BLaER1 (cell line): ENCODE results near the gene MAP1B.

Experiments used
- H3K27ac ChIP-seq: shearing (Covaris generic); formaldehyde crosslinking; 2 replicates; pipeline ENCODE4 v1.8.1; 2022
- H3K27me3 ChIP-seq: shearing (Covaris generic); formaldehyde crosslinking; 2 replicates; pipeline ENCODE4 v1.8.1; 2022
- H3K36me3 ChIP-seq: shearing (Covaris generic); formaldehyde crosslinking; 2 replicates; pipeline ENCODE4 v1.8.1; 2022
- H3K4me1 ChIP-seq: shearing (Covaris generic); formaldehyde crosslinking; 2 replicates; pipeline ENCODE4 v1.8.1; 2022
- H3K4me2 ChIP-seq: shearing (Covaris generic); formaldehyde crosslinking; 2 replicates; pipeline ENCODE4 v1.8.1; 2022
- H3K4me3 ChIP-seq: shearing (Covaris generic); formaldehyde crosslinking; 2 replicates; pipeline ENCODE4 v1.8.1; 2022
- H3K9ac ChIP-seq: shearing (Covaris generic); formaldehyde crosslinking; 2 replicates; pipeline ENCODE4 v1.8.1; 2022
- H3K9me3 ChIP-seq: shearing (Covaris generic); formaldehyde crosslinking; 2 replicates; pipeline ENCODE4 v1.8.1; 2022
- H4K20me1 ChIP-seq: shearing (Covaris generic); formaldehyde crosslinking; 2 replicates; pipeline ENCODE4 v1.8.1; 2022
- Cebpa-rat ChIP-seq: shearing (Covaris generic); IDR thresholded peaks from 2 replicates; pipeline ENCODE4 v1.8.1; 2022

The MAP1B gene

GRCh38 chr5:72093824-72094223, 13.5 kb upstream of the MAP1B start:
- TF ChIP-seq Cebpa-rat: no peak
- no peaks in the 10 kb centered on the region for H3K36me3 ChIP-seq
- no peaks in the 10 kb centered on the region; the same call in 1 of the 2 replicates for H3K27me3 ChIP-seq
- no peaks in the 10 kb centered on the region for H4K20me1 ChIP-seq
- no peaks in the 10 kb centered on the region for H3K4me1 ChIP-seq
- no peak overlapping the region for H3K4me2 ChIP-seq
- H3K4me3 ChIP-seq: no peak overlapping the region
- no peak overlapping the region for H3K9ac ChIP-seq
- H3K9me3 ChIP-seq: no peaks in the 10 kb centered on the region
- H3K27ac ChIP-seq: no peak overlapping the region

- no peak overlapping the region for H3K27ac ChIP-seq
- no peak overlapping the region for H3K4me2 ChIP-seq
- no peaks in the 10 kb centered on the region for H3K9me3 ChIP-seq
- no peaks in the 10 kb centered on the region for H3K4me1 ChIP-seq
- no peaks in the 10 kb centered on the region; the same call in 1 of the 2 replicates for H3K27me3 ChIP-seq
- no peak overlapping the region for H3K4me3 ChIP-seq
- H3K9ac ChIP-seq: no peak overlapping the region
- TF ChIP-seq Cebpa-rat: no peak
- no peaks in the 10 kb centered on the region for H4K20me1 ChIP-seq
- no peaks in the 10 kb centered on the region for H3K36me3 ChIP-seq
Observed at GRCh38 chr5:72096602-72097188, 10.6 kb upstream of the MAP1B start.

DNA sequence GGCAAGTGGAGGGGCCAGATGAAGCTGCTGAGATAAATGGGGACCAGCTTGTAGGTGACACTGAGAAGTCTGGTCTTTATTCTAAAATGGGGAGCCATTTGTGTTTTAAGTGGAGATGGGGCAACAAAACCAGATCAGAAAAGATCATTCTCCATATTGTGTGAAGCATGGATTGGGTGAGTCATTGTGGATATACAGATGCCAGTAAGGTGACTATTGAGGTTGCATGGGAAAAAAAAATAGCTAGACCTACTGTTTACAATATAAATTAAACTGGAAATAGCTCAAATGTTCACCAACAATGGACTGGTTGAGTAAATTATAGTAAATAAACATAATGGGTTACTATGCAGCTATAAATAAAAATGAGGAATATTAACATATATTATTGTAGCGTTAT, 5.4 kb upstream of the MAP1B start:
- no peak overlapping the region for H3K9ac ChIP-seq
- H3K36me3 ChIP-seq: no peaks in the 10 kb centered on the region
- H3K4me1 ChIP-seq: 0 out of 2 replicates have a peak, but pooled peaks cover 3% of the 10 kb centered on the region
- no peaks in the 10 kb centered on the region for H4K20me1 ChIP-seq
- H3K27ac ChIP-seq: no peak overlapping the region
- no peaks in the 10 kb centered on the region for H3K9me3 ChIP-seq
- H3K4me2 ChIP-seq: no peak overlapping the region
- no peak for TF ChIP-seq Cebpa-rat
- H3K4me3 ChIP-seq: no peak overlapping the region
- H3K27me3 ChIP-seq: no peaks in the 10 kb centered on the region

DNA sequence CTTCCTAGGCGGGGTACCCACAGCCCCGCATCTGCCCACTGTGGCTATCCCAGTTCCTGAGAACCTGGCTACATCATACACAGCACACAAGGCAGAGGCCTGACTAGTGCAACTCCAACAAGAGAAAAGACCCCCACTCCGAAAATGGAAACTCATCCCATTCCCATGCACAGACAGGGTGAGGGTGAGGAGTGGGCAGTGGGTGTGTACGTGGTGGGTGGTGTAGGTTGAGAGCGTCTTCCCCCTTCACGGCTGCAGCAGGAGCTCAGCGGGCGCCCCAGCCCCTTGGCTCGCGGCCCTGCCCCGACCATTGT, 501 bp upstream of the MAP1B start:
- Histone ChIP-seq H3K36me3 (no peaks in the 10 kb centered on the region), H3K4me1 (peaks cover 27% of the 10 kb centered on the region), H3K27me3 (no peaks in the 10 kb centered on the region), H4K20me1 (no peaks in the 10 kb centered on the region), H3K4me2 (peak overlapping the region; percentile 90), H3K27ac (peak overlapping the region; percentile 88; the same call in 1 of the 2 replicates), H3K9me3 (no peaks in the 10 kb centered on the region), H3K4me3 (peak overlapping the region; percentile 95), H3K9ac (peak overlapping the region; percentile 86)
- TF ChIP-seq Cebpa-rat: no peak

- no peaks in the 10 kb centered on the region for H3K36me3 ChIP-seq
- H3K4me1 ChIP-seq: peaks cover 27% of the 10 kb centered on the region
- H3K4me3 ChIP-seq: peak overlapping the region; percentile 95
- H3K9ac ChIP-seq: peak overlapping the region; percentile 86
- no peaks in the 10 kb centered on the region; the same call in 1 of the 2 replicates for H4K20me1 ChIP-seq
- peak overlapping the region; percentile 90 for H3K4me2 ChIP-seq
- H3K27ac ChIP-seq: peak overlapping the region; percentile 88
- no peaks in the 10 kb centered on the region for H3K9me3 ChIP-seq
- 0 out of 2 replicates have a peak, but pooled peaks have one; percentile 48 for TF ChIP-seq Cebpa-rat
- no peaks in the 10 kb centered on the region for H3K27me3 ChIP-seq
Observed at GRCh38 chr5:72107901-72108201, 576 bp downstream of the MAP1B start.

DNA sequence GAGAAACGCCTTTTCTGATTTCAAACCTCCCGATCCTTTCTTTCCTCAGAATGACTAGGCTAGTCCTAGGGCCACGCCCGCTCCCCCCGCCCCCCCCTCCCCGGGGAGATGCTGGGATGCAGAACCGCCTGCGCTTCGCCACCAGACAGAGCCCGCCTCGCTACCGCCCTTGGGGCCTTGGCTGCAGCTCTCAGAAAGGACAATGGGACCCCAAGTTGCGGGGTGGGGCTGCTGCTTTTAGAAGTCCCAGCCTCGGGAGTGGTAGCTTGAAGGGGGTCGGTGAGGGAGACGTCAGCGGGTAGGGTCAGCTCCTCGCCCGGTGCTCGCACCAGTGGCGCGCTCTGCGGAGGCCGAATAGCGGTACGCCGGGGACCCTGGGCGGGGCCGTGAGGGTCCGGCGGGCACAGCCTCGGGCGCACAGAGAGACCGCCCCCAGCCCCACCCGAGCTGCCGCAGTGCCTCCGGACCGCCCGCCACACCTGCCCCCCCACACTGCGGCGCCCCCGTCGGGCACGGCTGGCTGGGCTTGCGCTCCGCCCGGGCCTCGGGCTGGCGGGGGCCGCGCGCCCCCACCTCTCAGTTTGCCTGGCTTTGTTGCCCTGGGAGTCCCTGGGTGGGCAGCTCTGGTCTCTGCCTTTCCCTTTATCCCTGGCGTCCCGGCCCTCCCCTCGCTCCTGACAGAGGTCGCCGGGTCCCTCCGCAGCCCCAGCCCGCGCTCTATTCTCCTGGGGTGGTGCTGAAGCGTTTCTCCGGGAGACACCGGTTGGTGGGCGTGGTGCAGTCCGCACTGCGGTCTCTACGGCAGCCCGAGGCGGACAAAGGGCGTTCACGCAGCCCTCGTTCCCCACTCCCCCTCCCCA, 1.2 kb downstream of the MAP1B start:
- TF ChIP-seq Cebpa-rat: no peak
- peak overlapping the region; percentile 86 for H3K9ac ChIP-seq
- H3K4me1 ChIP-seq: peaks cover 27% of the 10 kb centered on the region
- H3K27me3 ChIP-seq: no peaks in the 10 kb centered on the region
- peak overlapping the region; percentile 88 for H3K27ac ChIP-seq
- H4K20me1 ChIP-seq: no peaks in the 10 kb centered on the region; the same call in 1 of the 2 replicates
- H3K36me3 ChIP-seq: no peaks in the 10 kb centered on the region
- H3K9me3 ChIP-seq: no peaks in the 10 kb centered on the region
- peak overlapping the region; percentile 95 for H3K4me3 ChIP-seq
- peak overlapping the region; percentile 90 for H3K4me2 ChIP-seq

- Histone ChIP-seq H4K20me1 (no peaks in the 10 kb centered on the region; the same call in 1 of the 2 replicates), H3K36me3 (no peaks in the 10 kb centered on the region), H3K9ac (peak overlapping the region; percentile 86), H3K4me2 (peak overlapping the region; percentile 90), H3K4me3 (peak overlapping the region; percentile 95), H3K9me3 (no peaks in the 10 kb centered on the region), H3K27me3 (no peaks in the 10 kb centered on the region), H3K4me1 (peaks cover 27% of the 10 kb centered on the region), H3K27ac (peak overlapping the region; percentile 88)
- no peak for TF ChIP-seq Cebpa-rat
Observed at GRCh38 chr5:72109062-72109411, 1.8 kb downstream of the MAP1B start.

DNA sequence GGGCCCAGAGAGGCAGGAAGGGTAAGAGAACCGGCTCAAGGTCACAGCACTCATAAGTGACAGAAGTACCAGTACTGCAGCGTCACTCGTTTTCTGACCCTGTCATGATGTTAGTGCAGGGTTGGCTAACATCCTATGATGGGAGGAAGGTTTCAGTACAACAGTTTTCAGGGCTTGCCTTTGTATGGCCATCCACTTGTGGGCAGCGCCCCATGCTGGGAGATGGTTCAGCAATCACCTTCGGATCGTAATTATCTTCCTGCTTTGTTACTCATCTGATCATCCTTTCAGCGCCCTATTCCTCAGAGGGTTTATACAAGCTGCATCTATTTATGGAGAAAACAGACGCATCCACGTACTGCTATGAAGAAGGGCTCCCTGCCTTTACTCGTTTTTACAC, 2.4 kb downstream of the MAP1B start:
- Histone ChIP-seq H4K20me1 (no peaks in the 10 kb centered on the region; the same call in 1 of the 2 replicates), H3K4me2 (peak overlapping the region; percentile 90), H3K27me3 (no peaks in the 10 kb centered on the region), H3K4me3 (peak overlapping the region; percentile 95), H3K9me3 (no peaks in the 10 kb centered on the region), H3K9ac (peak overlapping the region; percentile 86), H3K4me1 (peaks cover 27% of the 10 kb centered on the region), H3K36me3 (peaks cover 2% of the 10 kb centered on the region; the same call in 1 of the 2 replicates), H3K27ac (no peak overlapping the region)
- no peak for TF ChIP-seq Cebpa-rat

DNA sequence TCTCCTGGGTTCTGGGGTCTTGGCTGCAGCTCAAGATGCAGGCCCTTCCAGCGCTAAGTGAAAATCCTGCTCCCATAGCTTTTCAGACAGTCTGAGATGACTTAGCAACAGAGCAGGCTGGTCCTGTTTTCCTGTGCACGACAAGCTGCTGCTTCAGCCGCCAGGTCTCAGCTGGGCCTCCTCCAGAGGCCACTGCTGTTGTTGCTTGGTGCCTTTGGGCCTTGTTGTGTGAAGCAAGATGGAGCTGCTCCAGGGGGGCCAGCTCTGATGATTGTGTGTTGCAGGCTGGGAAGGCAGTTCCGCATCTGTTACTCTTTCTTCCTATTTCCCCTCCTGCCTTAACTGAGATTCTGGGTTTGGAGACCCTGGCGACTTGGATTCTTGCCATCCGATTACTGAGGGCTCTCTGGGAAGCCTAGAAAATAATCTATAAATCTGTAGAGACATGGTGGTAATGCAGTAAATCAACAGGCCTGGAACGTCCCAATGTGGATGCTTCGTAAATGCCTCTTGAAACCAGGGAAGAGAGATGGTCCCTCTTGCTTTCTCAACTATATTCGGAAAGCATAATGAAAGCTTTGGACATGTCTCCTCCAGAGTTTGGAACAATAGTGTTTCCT, 3.2 kb downstream of the MAP1B start:
- Histone ChIP-seq H3K36me3 (peaks cover 11% of the 10 kb centered on the region), H4K20me1 (no peaks in the 10 kb centered on the region; the same call in 1 of the 2 replicates), H3K27me3 (no peaks in the 10 kb centered on the region), H3K4me3 (no peak overlapping the region), H3K9ac (peak overlapping the region; percentile 86; the same call in 1 of the 2 replicates), H3K4me1 (peaks cover 27% of the 10 kb centered on the region), H3K27ac (no peak overlapping the region), H3K9me3 (no peaks in the 10 kb centered on the region), H3K4me2 (peak overlapping the region; percentile 90)
- TF ChIP-seq Cebpa-rat: no peak

GRCh38 chr5:72112389-72112788, 5.1 kb downstream of the MAP1B start:
- Histone ChIP-seq H3K36me3 (peaks cover 27% of the 10 kb centered on the region), H3K4me1 (peaks cover 23% of the 10 kb centered on the region), H3K9me3 (no peaks in the 10 kb centered on the region), H3K27ac (no peak overlapping the region), H3K9ac (no peak overlapping the region), H3K27me3 (no peaks in the 10 kb centered on the region), H3K4me2 (no peak overlapping the region), H4K20me1 (no peaks in the 10 kb centered on the region; the same call in 1 of the 2 replicates), H3K4me3 (no peak overlapping the region)
- TF ChIP-seq Cebpa-rat: no peak
